IgD-negative memory B cell (primary cell): ENCODE results near the gene RFC2. TPM values are rescaled to one million over a fixed set of nuclear protein-coding genes. Genes with fewer than 3 reads are reported as not detected.

Source experiments
- H3K27ac Mint-ChIP-seq, 3 donors: one replicate each; pipeline ENCODE4 v1.8.0; 2020 to 2022; ENCODE audit warnings: mild to moderate bottlenecking in 3 of 3, mixed read lengths in 3 of 3, moderate library complexity in 1 of 3
- H3K27me3 Mint-ChIP-seq: one replicate; pipeline ENCODE4 v1.8.0; 2021; ENCODE audit warnings: mixed read lengths
- H3K36me3 Mint-ChIP-seq: one replicate; pipeline ENCODE4 v1.8.0; 2020; ENCODE audit warnings: mild to moderate bottlenecking, mixed read lengths
- H3K4me1 Mint-ChIP-seq, 3 donors: one replicate each; pipeline ENCODE4 v1.8.0; 2020 to 2022; ENCODE audit warnings: mixed read lengths in 3 of 3, mild to moderate bottlenecking in 1 of 3
- H3K4me3 Mint-ChIP-seq, 4 donors: one replicate each; pipeline ENCODE4 v1.8.0; 2020 to 2022; ENCODE audit warnings: mild to moderate bottlenecking in 4 of 4, mixed read lengths in 4 of 4, moderate library complexity in 3 of 4
- H3K9me3 Mint-ChIP-seq, 3 donors: one replicate each; pipeline ENCODE4 v1.8.0; 2020 to 2021; ENCODE audit warnings: mixed read lengths in 3 of 3, mild to moderate bottlenecking in 1 of 3
- polyA plus RNA-seq: library from polyadenylated mRNA; unstranded; fragments of 300-500 nt; fragmentation: Illumina TruSeq; gene quantifications from one replicate; pipeline ENCODE4 v1.2.3, GENCODE V29; 2021

Gene RFC2
- polyA plus RNA-seq, 1 donor from 2014 or later, result 46.6 TPM

- no peaks in the 10 kb centered on the region for H3K9me3 Mint-ChIP-seq
- H3K36me3 Mint-ChIP-seq, result no peaks in the 10 kb centered on the region
- no peak overlapping the region for H3K4me3 Mint-ChIP-seq
- peak overlapping the region in 1 of 3 donors; percentile 90 for H3K27ac Mint-ChIP-seq
- peaks cover 29 to 37% (median 32%) of the 10 kb centered on the region in 3 donors for H3K4me1 Mint-ChIP-seq
- H3K27me3 Mint-ChIP-seq, result no peaks in the 10 kb centered on the region
Measured at GRCh38 chr7:74187915-74188675, 66.1 kb downstream of the RFC2 start.

- H3K4me1 Mint-ChIP-seq, result peaks cover 50 to 53% (median 51%) of the 10 kb centered on the region in 3 donors
- peaks cover 3% of the 10 kb centered on the region for H3K36me3 Mint-ChIP-seq
- H3K9me3 Mint-ChIP-seq, result no peaks in the 10 kb centered on the region
- peak overlapping the region in 1 of 4 donors; percentile 43 for H3K4me3 Mint-ChIP-seq
- H3K27me3 Mint-ChIP-seq, result no peaks in the 10 kb centered on the region
- peak overlapping the region in 1 of 3 donors; percentile 38 for H3K27ac Mint-ChIP-seq
Measured at GRCh38 chr7:74185636-74186035, 68.6 kb downstream of the RFC2 start.

GRCh38 chr7:74185016-74185415 is 69.2 kb downstream of the RFC2 start:
- H3K9me3 Mint-ChIP-seq, result no peaks in the 10 kb centered on the region
- H3K27ac Mint-ChIP-seq, result peak overlapping the region in 1 of 3 donors; percentile 46
- peaks cover 54 to 57% (median 56%) of the 10 kb centered on the region in 3 donors for H3K4me1 Mint-ChIP-seq
- H3K4me3 Mint-ChIP-seq, result peak overlapping the region in 1 of 4 donors; percentile 27
- no peaks in the 10 kb centered on the region for H3K27me3 Mint-ChIP-seq
- peaks cover 3% of the 10 kb centered on the region for H3K36me3 Mint-ChIP-seq

- Mint-ChIP-seq H3K4me3 (peak overlapping the region in 3 of 4 donors; percentile 16 to 84 (median 43)), H3K4me1 (peaks cover 57 to 61% (median 60%) of the 10 kb centered on the region in 3 donors), H3K9me3 (no peaks in the 10 kb centered on the region), H3K27ac (peak overlapping the region; percentile 67 to 76 (median 69)), H3K36me3 (peaks cover 5% of the 10 kb centered on the region), H3K27me3 (no peaks in the 10 kb centered on the region)
Measured at GRCh38 chr7:74183653-74184450, 70.3 kb downstream of the RFC2 start.

GRCh38 chr7:74183142-74183541 is 71.1 kb downstream of the RFC2 start:
- Mint-ChIP-seq H3K9me3 (no peaks in the 10 kb centered on the region), H3K4me3 (peak overlapping the region in 3 of 4 donors; percentile 42 to 84 (median 43)), H3K27ac (peak overlapping the region; percentile 27 to 76 (median 67)), H3K27me3 (no peaks in the 10 kb centered on the region), H3K36me3 (peaks cover 5% of the 10 kb centered on the region), H3K4me1 (peaks cover 61 to 65% (median 64%) of the 10 kb centered on the region in 3 donors)

- H3K4me3 Mint-ChIP-seq, result peak overlapping the region in 2 of 4 donors; percentile 42 to 43
- H3K27ac Mint-ChIP-seq, result peak overlapping the region in 2 of 3 donors; percentile 19 to 76
- H3K9me3 Mint-ChIP-seq, result no peaks in the 10 kb centered on the region
- peaks cover 61 to 65% (median 64%) of the 10 kb centered on the region in 3 donors for H3K4me1 Mint-ChIP-seq
- H3K27me3 Mint-ChIP-seq, result no peaks in the 10 kb centered on the region
- peaks cover 5% of the 10 kb centered on the region for H3K36me3 Mint-ChIP-seq
Measured at GRCh38 chr7:74182453-74183090, 71.6 kb downstream of the RFC2 start.

- Mint-ChIP-seq H3K9me3 (no peaks in the 10 kb centered on the region), H3K36me3 (peaks cover 5% of the 10 kb centered on the region), H3K4me3 (peak overlapping the region in 1 of 4 donors; percentile 42), H3K27me3 (no peaks in the 10 kb centered on the region), H3K4me1 (peaks cover 65 to 67% (median 65%) of the 10 kb centered on the region in 3 donors), H3K27ac (peak overlapping the region in 2 of 3 donors; percentile 19 to 31)
Measured at GRCh38 chr7:74181821-74182220, 72.4 kb downstream of the RFC2 start.

Other genes starting within 250 kb of the RFC2 start
- not detected for gene ELN, start 226.2 kb downstream of the RFC2 start, polyA plus RNA-seq
- gene LIMK1, start 170.6 kb downstream of the RFC2 start, polyA plus RNA-seq, result 14.6 TPM
- gene EIF4H, start 80.0 kb downstream of the RFC2 start, polyA plus RNA-seq, result 197 TPM
- 383 TPM for gene LAT2, start 44.4 kb downstream of the RFC2 start, polyA plus RNA-seq
- gene CLIP2, start 35.0 kb upstream of the RFC2 start, polyA plus RNA-seq, result 7.1 TPM
- not detected for gene GTF2IRD1, start 199.5 kb upstream of the RFC2 start, polyA plus RNA-seq